Measurements from ENCODE around the gene PTPN1. TPM values are rescaled to one million over a fixed set of nuclear protein-coding genes. Genes with fewer than 3 reads are reported as not detected.

Gene PTPN1
- total RNA-seq, 1 experiment from 2014 or later, result 30.8 TPM

- Histone ChIP-seq H3K27me3 (ENCODE audit: insufficient read depth, low read length) (no peaks in the 10 kb centered on the region), H3K79me2 (ENCODE audit: insufficient read depth, low read length) (no peaks in the 10 kb centered on the region), H2BK120ac (ENCODE audit: low read depth, low read length, poor library complexity, severe bottlenecking) (no peak overlapping the region), H3K9me3 (ENCODE audit: control insufficient read depth, low read depth, low read length) (no peaks in the 10 kb centered on the region), H3K27ac (ENCODE audit: insufficient read length, low read depth, low read length) (no peak overlapping the region), H2BK5ac (ENCODE audit: insufficient read length, low read length) (no peak overlapping the region), H2AK5ac (ENCODE audit: insufficient read length, low read length) (no peak overlapping the region), H4K5ac (ENCODE audit: insufficient read length, low read depth, low read length) (no peak overlapping the region), H3K23me2 (ENCODE audit: insufficient read length, low read depth, low read length, poor library complexity, severe bottlenecking) (no peaks in the 10 kb centered on the region), H3K14ac (ENCODE audit: insufficient read depth, low read length) (no peak overlapping the region; the same call in 1 of the 2 replicates), H3K56ac (ENCODE audit: insufficient read length, low read depth, low read length) (no peak overlapping the region), H4K8ac (replicated peaks; ENCODE audit: insufficient read length, low read depth, low read length) (no peak overlapping the region), H2BK12ac (ENCODE audit: insufficient read length, low read depth, low read length) (no peak overlapping the region), H3K23ac (ENCODE audit: insufficient read length, low read depth, low read length) (no peak overlapping the region), H3K4ac (ENCODE audit: low read depth, low read length) (no peak overlapping the region), H2BK15ac (ENCODE audit: low read depth, low read length) (no peak overlapping the region), H2AFZ (ENCODE audit: low read length) (no peak overlapping the region), H2BK20ac (ENCODE audit: low read depth, low read length, poor library complexity, severe bottlenecking) (no peak overlapping the region), H3K4me1 (ENCODE audit: insufficient read depth, low read length) (no peaks in the 10 kb centered on the region), H3K79me1 (ENCODE audit: insufficient read depth, low read depth, low read length, poor library complexity, severe bottlenecking) (no peaks in the 10 kb centered on the region), H3K18ac (ENCODE audit: insufficient read length, low read depth, low read length) (no peak overlapping the region), H3K9ac (ENCODE audit: extremely low read depth, insufficient read length, low read length) (no peak overlapping the region), H3K4me2 (ENCODE audit: insufficient read depth, insufficient read length, low read length) (no peak overlapping the region), H4K20me1 (ENCODE audit: control insufficient read depth, insufficient read depth, insufficient read length) (no peaks in the 10 kb centered on the region), H3T11ph (ENCODE audit: low read length) (no peak overlapping the region), H4K91ac (ENCODE audit: insufficient read length, low read depth, low read length) (no peak overlapping the region)
- DNase-seq, result no peak
- WGBS (ENCODE audit: extremely low coverage, insufficient read length, low lambda C conversion rate), result no CpG with 5 or more reads among the region's 9 CpGs
- Mint-ChIP-seq H3K4me3 (no peak overlapping the region), H3K9me3 (peaks cover 0 to 2% of the 10 kb centered on the region in 2 experiments; a peak in 1 of 5 replicates), H3K27ac (no peak overlapping the region), H3K36me3 (ENCODE audit: insufficient read depth in 1 of 3, low read depth in 3 of 3) (peaks cover 0 to 9% (median 1%) of the 10 kb centered on the region in 3 experiments; a peak in 4 of 7 replicates), H3K27me3 (ENCODE audit: low read depth) (no peaks in the 10 kb centered on the region), H3K4me1 (peaks cover 9 to 13% of the 10 kb centered on the region in 2 experiments)
- TF ChIP-seq CTCF (conservative IDR thresholded peaks at IDR 0.05), result no peak
Measured at GRCh38 chr20:50593005-50593335, 82.8 kb downstream of the PTPN1 start.
